ENCODE data around the gene TCEA2. TPM values are rescaled to one million over a fixed set of nuclear protein-coding genes. Genes with fewer than 3 reads are reported as not detected.

Gene TCEA2
- total RNA-seq, 4 donors from 2014 or later, result 28.1 to 39.7 (median 33.6) TPM

DNA sequence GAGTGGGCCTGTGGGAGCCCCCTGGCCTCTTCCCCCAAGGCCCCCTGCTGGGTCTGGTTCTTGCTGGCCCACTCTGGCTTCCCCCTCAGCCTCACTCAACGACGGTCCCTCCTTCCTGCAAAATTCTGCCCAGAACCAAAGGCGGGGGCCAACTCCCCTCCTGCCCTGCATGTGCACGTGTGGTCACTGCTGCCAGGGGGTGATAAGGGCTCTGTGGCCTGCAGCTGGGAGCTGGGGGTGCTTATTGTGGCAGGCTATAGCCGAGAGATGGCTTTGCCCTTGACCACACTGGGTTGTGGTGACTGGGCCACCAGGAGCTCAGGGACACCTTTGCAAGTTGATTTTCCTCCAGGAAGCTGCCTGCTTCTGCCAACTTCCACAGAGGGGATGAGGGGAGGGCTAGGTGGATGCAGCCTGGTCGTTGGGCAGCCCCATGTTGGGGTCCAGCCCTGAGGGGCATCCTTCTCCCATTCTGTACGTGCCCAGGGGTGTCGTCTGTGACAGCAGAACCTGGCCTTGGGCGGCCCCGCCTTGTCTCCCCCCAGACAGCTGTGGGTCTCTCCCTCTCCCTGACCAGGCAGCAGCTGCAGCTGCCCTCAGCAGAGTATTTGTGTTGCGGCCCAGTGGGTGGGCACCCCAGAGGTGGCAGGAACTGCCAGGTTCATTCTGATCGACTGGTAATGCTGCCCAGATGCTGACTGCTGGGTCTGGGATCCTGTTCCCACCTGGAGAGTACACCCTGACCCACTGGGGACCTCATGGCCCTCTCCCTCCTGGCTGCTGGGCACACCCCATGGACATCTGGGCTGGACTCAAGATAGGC, 5.6 kb downstream of the TCEA2 start:
- no peaks in the 10 kb centered on the region for H3K9me3 ChIP-seq
- TF ChIP-seq POLR2AphosphoS5 (IDR thresholded peaks at IDR 0.05), result no peak
- no peak for TF ChIP-seq EP300 (IDR thresholded peaks at IDR 0.05)
- TF ChIP-seq, protein P1, sequence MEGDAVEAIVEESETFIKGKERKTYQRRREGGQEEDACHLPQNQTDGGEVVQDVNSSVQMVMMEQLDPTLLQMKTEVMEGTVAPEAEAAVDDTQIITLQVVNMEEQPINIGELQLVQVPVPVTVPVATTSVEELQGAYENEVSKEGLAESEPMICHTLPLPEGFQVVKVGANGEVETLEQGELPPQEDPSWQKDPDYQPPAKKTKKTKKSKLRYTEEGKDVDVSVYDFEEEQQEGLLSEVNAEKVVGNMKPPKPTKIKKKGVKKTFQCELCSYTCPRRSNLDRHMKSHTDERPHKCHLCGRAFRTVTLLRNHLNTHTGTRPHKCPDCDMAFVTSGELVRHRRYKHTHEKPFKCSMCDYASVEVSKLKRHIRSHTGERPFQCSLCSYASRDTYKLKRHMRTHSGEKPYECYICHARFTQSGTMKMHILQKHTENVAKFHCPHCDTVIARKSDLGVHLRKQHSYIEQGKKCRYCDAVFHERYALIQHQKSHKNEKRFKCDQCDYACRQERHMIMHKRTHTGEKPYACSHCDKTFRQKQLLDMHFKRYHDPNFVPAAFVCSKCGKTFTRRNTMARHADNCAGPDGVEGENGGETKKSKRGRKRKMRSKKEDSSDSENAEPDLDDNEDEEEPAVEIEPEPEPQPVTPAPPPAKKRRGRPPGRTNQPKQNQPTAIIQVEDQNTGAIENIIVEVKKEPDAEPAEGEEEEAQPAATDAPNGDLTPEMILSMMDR (IDR thresholded peaks at IDR 0.05), result no peak
- TF ChIP-seq POLR2A (IDR thresholded peaks at IDR 0.05), result no peak
- WGBS, 2 donors (ENCODE audit: low coverage in 1 of 2), result no CpG with 5 or more reads among the region's 12 CpGs

DNA sequence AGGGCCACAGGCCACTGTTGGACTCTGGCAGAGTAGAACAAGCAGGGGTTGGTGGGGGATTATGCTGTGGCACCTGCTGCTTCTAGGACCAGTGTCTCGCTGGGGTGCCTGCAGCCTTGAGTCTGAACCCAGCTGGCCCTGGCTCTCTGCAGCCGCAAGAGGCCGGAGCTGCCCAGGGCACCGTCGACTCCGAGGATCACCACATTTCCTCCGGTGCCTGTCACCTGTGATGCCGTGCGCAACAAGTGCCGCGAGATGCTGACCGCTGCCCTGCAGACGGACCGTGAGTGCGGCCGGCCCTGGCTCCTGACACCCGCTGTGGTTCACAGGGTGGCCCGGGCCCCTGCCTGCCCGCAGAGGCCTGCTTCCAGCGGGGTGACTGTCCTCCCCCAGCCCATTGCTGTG, 6.2 kb downstream of the TCEA2 start:
- H3K27me3 ChIP-seq, result no peaks in the 10 kb centered on the region
- no peak overlapping the region for H3K4me3 ChIP-seq
- no peaks in the 10 kb centered on the region for H3K9me3 ChIP-seq
- peaks cover 0 to 51% of the 10 kb centered on the region in 2 donors for H3K36me3 ChIP-seq
- TF ChIP-seq EP300 (IDR thresholded peaks at IDR 0.05) (no peak), POLR2AphosphoS5 (IDR thresholded peaks at IDR 0.05) (no peak), POLR2A (IDR thresholded peaks at IDR 0.05) (no peak)
- TF ChIP-seq, protein P1 (IDR thresholded peaks at IDR 0.05), result no peak
- no CpG with 5 or more reads among the region's 20 CpGs for WGBS, 2 donors (ENCODE audit: low coverage in 1 of 2)
- H3K4me1 ChIP-seq, result peaks cover 0 to 30% (median 8%) of the 10 kb centered on the region in 3 donors
- ATAC-seq, result no peak
- H3K27ac ChIP-seq, result no peak overlapping the region

More for the DNA sequence above, 5.6 kb downstream of the TCEA2 start:
- H3K4me1 ChIP-seq, result peaks cover 0 to 36% (median 14%) of the 10 kb centered on the region in 3 donors
- H3K27ac ChIP-seq, result no peak overlapping the region
- peaks cover 0 to 45% of the 10 kb centered on the region in 2 donors for H3K36me3 ChIP-seq
- no peaks in the 10 kb centered on the region for H3K27me3 ChIP-seq
- no peak for ATAC-seq
- no peak overlapping the region for H3K4me3 ChIP-seq

DNA sequence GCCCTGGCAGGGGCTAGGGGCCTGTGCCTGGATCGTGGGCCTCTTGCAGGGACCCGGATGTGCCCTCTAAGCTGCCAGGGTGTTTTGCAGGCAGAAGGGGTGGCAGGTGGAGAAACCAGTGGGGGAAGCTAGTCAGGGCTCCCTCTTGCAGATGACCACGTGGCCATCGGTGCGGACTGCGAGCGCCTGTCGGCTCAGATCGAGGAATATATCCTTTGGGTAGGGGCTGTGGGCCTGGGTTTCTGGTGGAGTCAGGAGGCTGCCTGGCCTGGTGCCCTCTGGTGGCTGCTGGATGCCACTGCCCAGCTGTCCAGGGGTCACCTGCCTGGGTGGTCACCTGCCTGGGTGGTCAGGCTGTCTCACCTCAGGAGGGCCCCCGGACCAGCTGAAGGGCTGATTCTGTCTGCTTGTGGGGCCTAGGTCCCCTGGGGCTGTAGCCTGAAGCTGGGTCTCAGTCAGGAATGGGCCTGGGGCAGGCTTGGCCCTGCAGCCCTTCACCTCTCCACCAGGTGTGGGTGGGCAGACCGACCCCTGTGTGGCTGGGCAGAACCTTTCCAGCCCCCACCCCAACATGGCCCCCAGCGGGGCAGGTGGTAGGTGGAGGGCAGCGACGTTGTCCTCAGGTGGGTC, 6.7 kb downstream of the TCEA2 start:
- ATAC-seq, result no peak
- Histone ChIP-seq H3K36me3 (peaks cover 0 to 56% of the 10 kb centered on the region in 2 donors), H3K4me3 (no peak overlapping the region), H3K27me3 (no peaks in the 10 kb centered on the region), H3K27ac (no peak overlapping the region), H3K4me1 (peaks cover 0 to 25% (median 3%) of the 10 kb centered on the region in 3 donors), H3K9me3 (no peaks in the 10 kb centered on the region)
- WGBS, 2 donors (ENCODE audit: low coverage in 1 of 2), result no CpG with 5 or more reads among the region's 14 CpGs
- TF ChIP-seq EP300 (IDR thresholded peaks at IDR 0.05) (no peak), POLR2AphosphoS5 (IDR thresholded peaks at IDR 0.05) (no peak)
- TF ChIP-seq, protein P1 (IDR thresholded peaks at IDR 0.05), result peak in 3 of 4 experiments; percentile 23 to 63 (median 40)

DNA sequence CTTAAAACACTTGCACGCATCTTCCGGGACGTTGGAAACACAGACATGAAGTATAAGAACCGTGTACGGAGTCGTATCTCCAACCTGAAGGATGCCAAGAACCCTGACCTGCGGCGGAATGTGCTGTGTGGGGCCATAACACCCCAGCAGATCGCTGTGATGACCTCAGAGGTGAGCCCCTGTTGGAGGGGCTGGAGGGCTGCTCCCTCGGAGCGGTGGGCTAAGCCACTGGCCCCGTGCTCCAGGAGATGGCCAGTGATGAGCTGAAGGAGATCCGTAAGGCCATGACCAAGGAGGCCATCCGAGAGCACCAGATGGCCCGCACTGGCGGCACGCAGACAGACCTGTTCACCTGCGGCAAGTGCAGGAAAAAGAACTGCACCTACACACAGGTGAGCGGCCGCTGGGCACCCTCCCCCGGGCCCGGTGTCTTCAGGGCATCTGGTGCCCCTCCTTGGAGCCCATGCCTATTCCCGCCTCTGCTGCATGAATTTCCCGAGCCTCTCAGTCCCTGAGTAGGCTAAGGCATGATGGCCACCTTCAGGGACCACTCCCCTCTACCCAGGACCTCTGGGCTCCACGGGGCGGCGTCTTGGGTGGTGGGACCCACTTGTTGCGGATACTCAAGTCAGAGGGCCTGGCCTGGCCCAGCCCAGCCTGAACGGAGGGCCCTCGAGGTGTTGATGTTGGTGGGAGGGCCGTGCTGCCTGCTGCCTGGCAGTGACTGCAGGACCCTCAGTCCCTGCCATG, 7.4 kb downstream of the TCEA2 start:
- TF ChIP-seq EP300 (IDR thresholded peaks at IDR 0.05) (no peak), POLR2A (IDR thresholded peaks at IDR 0.05) (no peak), POLR2AphosphoS5 (IDR thresholded peaks at IDR 0.05) (no peak)
- TF ChIP-seq, protein P1 (IDR thresholded peaks at IDR 0.05), result no peak

More for the DNA sequence above, 7.4 kb downstream of the TCEA2 start:
- Histone ChIP-seq H3K4me3 (no peak overlapping the region), H3K27me3 (no peaks in the 10 kb centered on the region), H3K27ac (no peak overlapping the region), H3K36me3 (peaks cover 0 to 63% of the 10 kb centered on the region in 2 donors), H3K4me1 (peaks cover 0 to 18% (median 0%) of the 10 kb centered on the region in 3 donors), H3K9me3 (no peaks in the 10 kb centered on the region)
- no peak for ATAC-seq
- 97% methylated on average over 6 of the region's 31 CpGs; no CpG with 5 or more reads in 1 of the 2 donors for WGBS, 2 donors (ENCODE audit: low coverage in 1 of 2)

Data from gastroesophageal sphincter (tissue), 4 donors.